Activated CD4-positive, alpha-beta memory T cell treated with anti-CD3 and anti-CD28 coated beads for 36 hours (primary cell): Measurements from ENCODE around the gene KIF17. TPM values are rescaled to one million over a fixed set of nuclear protein-coding genes. Genes with fewer than 3 reads are reported as not detected.

ENCODE experiments used
- CTCF ChIA-PET: fragments of 350-600 bp; sonication (Branson Sonifier 250); formaldehyde crosslinking; loops from one replicate; lab custom pipeline; 2021; ENCODE audit warnings: antibody characterized with exemption, inconsistent platforms; lab: Charles Lee
- POLR2A ChIA-PET: fragments of 350-600 bp; sonication (Branson Sonifier 250); formaldehyde crosslinking; loops from one replicate; lab custom pipeline; 2021; ENCODE audit warnings: antibody characterized with exemption; lab: Charles Lee
- DNase-seq: peaks from one replicate; pipeline ENCODE4 v3.0.0-alpha.2; 2020
- H3K27ac Mint-ChIP-seq: one replicate; pipeline ENCODE4 v1.8.0; 2021; ENCODE audit warnings: mixed read lengths
- H3K27me3 Mint-ChIP-seq: one replicate; pipeline ENCODE4 v1.8.0; 2021; ENCODE audit warnings: mixed read lengths
- H3K36me3 Mint-ChIP-seq: one replicate; pipeline ENCODE4 v1.8.0; 2021; ENCODE audit warnings: mixed read lengths
- H3K4me1 Mint-ChIP-seq: one replicate; pipeline ENCODE4 v1.8.0; 2021; ENCODE audit warnings: low read depth, mixed read lengths
- H3K4me3 Mint-ChIP-seq: one replicate; pipeline ENCODE4 v1.8.0; 2021; ENCODE audit warnings: mild to moderate bottlenecking, mixed read lengths
- H3K9me3 Mint-ChIP-seq: one replicate; pipeline ENCODE4 v1.8.0; 2021; ENCODE audit warnings: mixed read lengths
- intact Hi-C: fragments of 100-400 bp; cut with micrococcal nuclease; formaldehyde crosslinking; loops from one replicate; pipeline ENCODE4 v1.15.1; 2023
- total RNA-seq, 2 experiments: library from RNA; stranded (reverse); gene quantifications; one replicate each; pipeline ENCODE4 v1.2.3, GENCODE V29; 2021

KIF17 gene
- total RNA-seq, 2 experiments from 2014 or later, result not detected

GRCh38 chr1:20732588-20733359 lies 15.0 kb upstream of the KIF17 start, which contains the start of gene SH2D5:
Gene SH2D5 (minus strand): TSS chr1:20732703. CDS start chr1:20728044, 4,659 bp downstream.
- CTCF ChIA-PET, result interaction anchor here (0.6 to 3.3 kb wide), 2 partner anchors 36 to 462 kb away, joined by 3 to 21 read pairs; no protein-coding TSS in a partner anchor
- Mint-ChIP-seq H3K27me3 (peaks cover 19% of the 10 kb centered on the region), H3K9me3 (no peaks in the 10 kb centered on the region), H3K4me1 (peaks cover 21% of the 10 kb centered on the region), H3K27ac (no peak within 1 kb of the TSS), H3K4me3 (peak within 1 kb of the TSS; percentile 74), H3K36me3 (peaks cover 12% of the 10 kb centered on the region)
- intact Hi-C loops, result loop anchor here (2.0 to 5.0 kb wide), 3 partner anchors 36 to 70 kb away; partner anchors contain the start of genes DDOST and HP1BP3
- POLR2A ChIA-PET, result interaction anchor here (1.5 kb wide), 1 partner anchor 15 kb away, joined by 3 read pairs; the partner anchor contains the start of gene KIF17
- DNase-seq, result peak; percentile 85

DNA sequence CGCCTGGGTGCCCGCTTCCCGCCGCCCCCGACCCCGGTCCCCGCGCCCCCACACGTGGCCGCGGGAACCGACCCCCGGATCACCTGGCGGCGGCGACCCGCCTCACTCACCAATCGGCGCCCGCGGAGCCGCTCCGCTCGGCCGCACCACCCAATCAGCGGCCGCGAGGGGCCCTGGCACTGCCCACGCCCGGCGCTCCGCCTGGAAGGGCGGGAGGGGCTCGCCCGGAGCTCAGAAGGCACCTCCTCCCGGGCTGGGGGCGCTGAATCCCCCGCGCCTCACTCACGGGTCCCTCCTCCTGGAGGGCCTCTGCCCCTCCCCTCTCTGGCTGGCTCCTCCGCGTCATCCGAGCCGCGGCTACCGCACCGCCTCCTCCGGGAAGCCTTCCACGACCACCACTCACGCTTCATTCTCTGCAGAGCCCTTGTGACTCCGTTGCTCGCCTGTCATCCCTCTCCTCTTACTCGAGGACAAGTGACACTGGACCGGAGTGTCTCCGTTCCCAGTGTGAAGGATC lies 14.3 kb upstream of the KIF17 start:
- CTCF ChIA-PET, result interaction anchor here (3.3 kb wide), 1 partner anchor 35 kb away, joined by 21 read pairs; no protein-coding TSS in a partner anchor
- no peak overlapping the region for H3K27ac Mint-ChIP-seq
- H3K36me3 Mint-ChIP-seq, result peaks cover 5% of the 10 kb centered on the region
- peaks cover 19% of the 10 kb centered on the region for H3K27me3 Mint-ChIP-seq
- DNase-seq, result peak; percentile 60
- peaks cover 21% of the 10 kb centered on the region for H3K4me1 Mint-ChIP-seq
- H3K9me3 Mint-ChIP-seq, result no peaks in the 10 kb centered on the region
- intact Hi-C loops, result loop anchor here (2.0 to 5.0 kb wide), 3 partner anchors 35 to 70 kb away; partner anchors contain the start of genes DDOST and HP1BP3
- POLR2A ChIA-PET, result no interaction called here
- peak overlapping the region; percentile 74 for H3K4me3 Mint-ChIP-seq

GRCh38 chr1:20731057-20731991 lies 13.5 kb upstream of the KIF17 start:
- CTCF ChIA-PET, result interaction anchor here (1.0 to 3.3 kb wide), 2 partner anchors 34 to 35 kb away, joined by 6 to 21 read pairs; no protein-coding TSS in a partner anchor
- H3K9me3 Mint-ChIP-seq, result no peaks in the 10 kb centered on the region
- POLR2A ChIA-PET, result no interaction called here

DNA sequence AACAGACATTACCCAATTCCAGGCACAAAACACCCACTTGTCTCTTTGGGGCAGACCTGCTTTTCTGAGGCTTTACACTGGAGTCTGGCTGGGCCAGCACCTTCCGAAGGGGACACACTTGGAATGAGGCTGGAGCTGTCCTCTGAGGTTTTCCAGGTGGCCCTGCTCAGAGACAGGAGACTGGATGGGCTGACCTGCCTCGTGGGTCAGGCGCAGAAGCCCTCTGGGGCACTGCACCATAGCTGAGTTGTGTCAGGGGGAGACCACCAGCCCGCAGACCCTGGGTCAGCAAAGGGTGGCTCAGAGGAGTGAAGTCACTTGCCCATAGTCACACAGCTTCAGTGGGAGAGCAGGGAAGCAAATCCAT lies 12.9 kb upstream of the KIF17 start:
- POLR2A ChIA-PET, result no interaction called here
- CTCF ChIA-PET, result interaction anchor here (1.0 kb wide), 1 partner anchor 34 kb away, joined by 6 read pairs; no protein-coding TSS in a partner anchor
- Mint-ChIP-seq H3K9me3 (no peaks in the 10 kb centered on the region), H3K27ac (no peak overlapping the region), H3K4me1 (peaks cover 21% of the 10 kb centered on the region), H3K27me3 (peaks cover 19% of the 10 kb centered on the region), H3K36me3 (no peaks in the 10 kb centered on the region), H3K4me3 (no peak overlapping the region)
- intact Hi-C loops, result loop anchor here (5.0 kb wide), 1 partner anchor 68 kb away; the partner anchor contains the start of gene DDOST
- peak; percentile 5 for DNase-seq

More at GRCh38 chr1:20731057-20731991, 13.5 kb upstream of the KIF17 start:
- Mint-ChIP-seq H3K4me3 (peak overlapping the region; percentile 59), H3K27me3 (peaks cover 19% of the 10 kb centered on the region), H3K27ac (no peak overlapping the region), H3K4me1 (peaks cover 21% of the 10 kb centered on the region), H3K36me3 (peaks cover 3% of the 10 kb centered on the region)
- DNase-seq, result peak; percentile 10
- intact Hi-C loops, result loop anchor here (5.0 kb wide), 1 partner anchor 69 kb away; the partner anchor contains the start of gene DDOST

DNA sequence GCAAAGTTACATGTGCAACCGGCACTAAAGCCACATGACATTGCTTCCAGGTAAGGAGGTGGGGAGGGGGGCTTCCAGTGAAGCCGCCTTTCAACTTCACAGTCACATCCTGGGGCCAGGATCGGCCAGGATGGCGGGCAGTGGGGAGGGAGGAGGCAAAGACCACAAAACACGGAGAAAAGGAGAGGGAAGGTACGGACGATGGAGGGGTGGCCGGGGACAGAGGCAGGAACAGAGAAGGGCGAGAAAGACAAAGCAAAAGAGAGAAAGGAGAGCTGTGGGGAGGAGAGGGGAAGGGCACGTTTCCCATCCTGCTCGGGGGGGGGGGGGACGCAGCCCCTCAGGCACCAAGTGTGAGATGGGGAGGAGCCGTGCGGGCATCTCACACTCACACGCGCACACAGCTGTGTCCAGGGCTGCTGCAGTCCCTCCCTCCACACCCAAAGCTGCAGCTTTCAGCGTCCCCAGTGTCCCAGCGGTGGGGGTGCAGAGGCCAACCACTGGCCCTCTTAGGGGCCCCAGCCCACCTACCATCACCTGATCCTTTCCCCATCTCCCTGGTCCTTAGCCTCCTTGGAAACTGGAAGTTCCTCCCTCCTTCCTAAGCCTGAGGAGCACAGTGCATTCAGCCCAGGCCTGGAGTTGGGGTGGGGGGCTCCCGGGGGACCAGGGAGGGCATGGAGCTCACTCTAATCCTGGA lies 12.3 kb upstream of the KIF17 start:
- Mint-ChIP-seq H3K27ac (no peak overlapping the region), H3K36me3 (no peaks in the 10 kb centered on the region), H3K4me1 (peaks cover 21% of the 10 kb centered on the region), H3K4me3 (no peak overlapping the region), H3K27me3 (peaks cover 19% of the 10 kb centered on the region), H3K9me3 (no peaks in the 10 kb centered on the region)
- ChIA-PET CTCF (interaction anchor here (1.0 kb wide), 2 partner anchors 32 to 33 kb away, joined by 3 to 6 read pairs; no protein-coding TSS in a partner anchor), POLR2A (no interaction called here)
- DNase-seq, result peak; percentile 7
- intact Hi-C loops, result loop anchor here (5.0 kb wide), 1 partner anchor 68 kb away; the partner anchor contains the start of gene DDOST

- H3K27me3 Mint-ChIP-seq, result peaks cover 19% of the 10 kb centered on the region
- ChIA-PET CTCF (interaction anchor here (1.0 kb wide), 1 partner anchor 32 kb away, joined by 3 read pairs; no protein-coding TSS in a partner anchor), POLR2A (no interaction called here)
- DNase-seq, result peak; percentile 5
- no peaks in the 10 kb centered on the region for H3K36me3 Mint-ChIP-seq
- H3K4me1 Mint-ChIP-seq, result peaks cover 21% of the 10 kb centered on the region
- H3K4me3 Mint-ChIP-seq, result no peak overlapping the region
- no peak overlapping the region for H3K27ac Mint-ChIP-seq
- intact Hi-C loops, result no loop called here
- H3K9me3 Mint-ChIP-seq, result no peaks in the 10 kb centered on the region
These were observed 11.5 kb upstream of the KIF17 start for GRCh38 chr1:20729155-20729931.

GRCh38 chr1:20728371-20729154 lies 10.8 kb upstream of the KIF17 start:
- Mint-ChIP-seq H3K27ac (no peak overlapping the region), H3K27me3 (peaks cover 19% of the 10 kb centered on the region), H3K36me3 (no peaks in the 10 kb centered on the region), H3K9me3 (no peaks in the 10 kb centered on the region), H3K4me3 (no peak overlapping the region), H3K4me1 (peaks cover 20% of the 10 kb centered on the region)
- peak; percentile 5 for DNase-seq
- intact Hi-C loops, result no loop called here
- CTCF ChIA-PET, result interaction anchor here (1.0 to 1.6 kb wide), 2 partner anchors 31 to 32 kb away, joined by 3 to 5 read pairs; no protein-coding TSS in a partner anchor
- POLR2A ChIA-PET, result no interaction called here

- intact Hi-C loops, result no loop called here
- no peak overlapping the region for H3K4me3 Mint-ChIP-seq
- DNase-seq, result peak; percentile 9
- POLR2A ChIA-PET, result no interaction called here
- peaks cover 19% of the 10 kb centered on the region for H3K27me3 Mint-ChIP-seq
- CTCF ChIA-PET, result interaction anchor here (1.6 kb wide), 1 partner anchor 31 kb away, joined by 5 read pairs; no protein-coding TSS in a partner anchor
- H3K9me3 Mint-ChIP-seq, result no peaks in the 10 kb centered on the region
- H3K36me3 Mint-ChIP-seq, result no peaks in the 10 kb centered on the region
- H3K4me1 Mint-ChIP-seq, result peaks cover 13% of the 10 kb centered on the region
- no peak overlapping the region for H3K27ac Mint-ChIP-seq
These were observed 10.0 kb upstream of the KIF17 start for GRCh38 chr1:20727746-20728316.

DNA sequence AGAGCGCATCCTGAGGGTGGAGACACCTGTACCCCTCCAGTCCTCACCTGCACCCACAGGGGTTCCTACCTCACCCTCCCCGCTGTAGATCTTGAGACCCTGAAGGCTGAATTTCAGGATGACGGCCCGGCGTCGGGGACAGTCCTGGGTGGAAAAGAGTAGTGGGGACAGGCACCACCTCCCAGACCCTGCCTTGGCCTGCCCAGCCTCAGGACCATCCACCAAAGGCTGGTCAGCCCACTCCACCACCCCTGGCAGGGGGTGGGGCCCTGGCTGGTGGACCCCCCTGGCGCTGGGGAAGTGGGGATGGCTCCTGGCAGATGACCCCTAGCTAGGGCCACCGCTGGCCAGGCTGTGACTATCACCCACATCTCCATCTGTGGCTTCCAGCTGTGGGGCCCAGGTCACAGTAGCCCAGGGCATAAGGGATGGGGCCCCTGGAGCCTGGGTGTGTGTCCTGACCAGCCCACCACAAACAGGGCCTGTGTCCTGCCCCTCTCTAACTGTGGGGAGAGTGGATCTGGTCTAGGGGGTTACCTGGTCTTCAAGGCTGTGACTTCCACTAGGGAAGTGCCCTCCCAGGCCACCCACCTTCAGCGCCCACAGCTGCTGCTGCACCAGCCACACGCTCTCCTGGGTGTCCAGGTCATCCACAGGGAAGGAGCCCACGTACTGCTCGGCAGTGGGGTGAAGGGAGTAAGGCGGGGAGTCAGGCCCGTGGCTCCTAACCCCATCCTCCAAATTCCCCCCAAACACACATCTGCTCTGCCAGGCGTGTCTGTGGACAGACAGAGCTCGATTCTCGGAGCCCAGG lies 9.3 kb upstream of the KIF17 start:
- Mint-ChIP-seq H3K4me3 (no peak overlapping the region), H3K36me3 (no peaks in the 10 kb centered on the region), H3K4me1 (peaks cover 8% of the 10 kb centered on the region), H3K27me3 (peaks cover 18% of the 10 kb centered on the region), H3K27ac (no peak overlapping the region), H3K9me3 (no peaks in the 10 kb centered on the region)
- CTCF ChIA-PET, result interaction anchor here (1.6 kb wide), 1 partner anchor 30 kb away, joined by 5 read pairs; no protein-coding TSS in a partner anchor
- DNase-seq, result peak; percentile 6
- intact Hi-C loops, result no loop called here
- POLR2A ChIA-PET, result no interaction called here
